MM.1S (cell line): ENCODE measurements around the gene VEGFA.

ENCODE experiments used
- DNase-seq: peaks from one replicate; pipeline ENCODE4 v3.0.0-alpha.2; 2015
- H2AFZ ChIP-seq: fragments of 300-600 bp; sonication (generic); 2 replicates; pipeline ENCODE4 v1.6.0; 2016; ENCODE audit warnings: antibody characterized with exemption, low read length
- H3F3A ChIP-seq: fragments of 300-600 bp; sonication (generic); 2 replicates; pipeline ENCODE4 v1.6.1; 2016; ENCODE audit warnings: mild to moderate bottlenecking, antibody characterized with exemption, low read length, moderate library complexity, mixed read lengths; ENCODE audit not compliant: insufficient read depth
- H3K27ac ChIP-seq: fragments of 300-600 bp; sonication (generic); 2 replicates; pipeline ENCODE4 v1.5.1; 2016; ENCODE audit warnings: mild to moderate bottlenecking, low read length
- H3K27me3 ChIP-seq: fragments of 300-600 bp; sonication (generic); replicated peaks from 2 replicates; pipeline ENCODE4 v1.6.0; 2016; ENCODE audit warnings: low read length; ENCODE audit not compliant: insufficient read depth
- H3K36me3 ChIP-seq: fragments of 300-600 bp; sonication (generic); replicated peaks from 2 replicates; pipeline ENCODE4 v1.6.1; 2016; ENCODE audit warnings: mild to moderate bottlenecking, low read length, mixed read lengths; ENCODE audit not compliant: insufficient read depth
- H3K4me1 ChIP-seq: fragments of 300-600 bp; sonication (generic); 2 replicates; pipeline ENCODE4 v1.6.1; 2016; ENCODE audit warnings: low read length, mixed read lengths
- H3K4me2 ChIP-seq: fragments of 300-600 bp; sonication (generic); 2 replicates; pipeline ENCODE4 v1.6.0; 2016; ENCODE audit warnings: low read depth, low read length
- H3K4me3 ChIP-seq: fragments of 300-600 bp; sonication (generic); 2 replicates; pipeline ENCODE4 v1.5.1; 2016; ENCODE audit warnings: low read length, mixed read lengths
- H3K79me2 ChIP-seq: fragments of 300-600 bp; sonication (generic); 2 replicates; pipeline ENCODE4 v1.6.1; 2016; ENCODE audit warnings: mixed run types, low read length, mixed read lengths
- H3K9ac ChIP-seq: fragments of 300-600 bp; sonication (generic); 2 replicates; pipeline ENCODE4 v1.6.1; 2016; ENCODE audit warnings: low read length, mixed read lengths
- H3K9me2 ChIP-seq: fragments of 300-600 bp; sonication (generic); replicated peaks from 2 replicates; pipeline ENCODE4 v1.6.1; 2016; ENCODE audit warnings: mild to moderate bottlenecking, low read length, mixed read lengths; ENCODE audit not compliant: insufficient read depth
- H3K9me3 ChIP-seq: fragments of 300-600 bp; sonication (generic); replicated peaks from 2 replicates; pipeline ENCODE4 v1.6.1; 2016; ENCODE audit warnings: mild to moderate bottlenecking, low read length, mixed read lengths; ENCODE audit not compliant: insufficient read depth
- H4K20me1 ChIP-seq: fragments of 300-600 bp; sonication (generic); 2 replicates; pipeline ENCODE4 v1.6.1; 2016; ENCODE audit warnings: mild to moderate bottlenecking, low read length, moderate library complexity, mixed read lengths; ENCODE audit not compliant: insufficient read depth
- CTCF ChIP-seq: fragments of 300-600 bp; sonication (generic); IDR thresholded peaks from 2 replicates; pipeline ENCODE4 v1.5.1; 2016; ENCODE audit warnings: antibody characterized with exemption, low read length, mixed read lengths
- EZH2 ChIP-seq: fragments of 300-600 bp; sonication (generic); optimal IDR thresholded peaks from 2 replicates; pipeline ENCODE3; 2017; ENCODE audit warnings: low read depth, mild to moderate bottlenecking, antibody characterized with exemption, low read length, mixed read lengths
- EZH2phosphoT487 ChIP-seq: fragments of 300-600 bp; sonication (generic); IDR thresholded peaks from 2 replicates; pipeline ENCODE4 v1.6.1; 2018; ENCODE audit warnings: antibody characterized with exemption, low read length

VEGFA gene

DNA sequence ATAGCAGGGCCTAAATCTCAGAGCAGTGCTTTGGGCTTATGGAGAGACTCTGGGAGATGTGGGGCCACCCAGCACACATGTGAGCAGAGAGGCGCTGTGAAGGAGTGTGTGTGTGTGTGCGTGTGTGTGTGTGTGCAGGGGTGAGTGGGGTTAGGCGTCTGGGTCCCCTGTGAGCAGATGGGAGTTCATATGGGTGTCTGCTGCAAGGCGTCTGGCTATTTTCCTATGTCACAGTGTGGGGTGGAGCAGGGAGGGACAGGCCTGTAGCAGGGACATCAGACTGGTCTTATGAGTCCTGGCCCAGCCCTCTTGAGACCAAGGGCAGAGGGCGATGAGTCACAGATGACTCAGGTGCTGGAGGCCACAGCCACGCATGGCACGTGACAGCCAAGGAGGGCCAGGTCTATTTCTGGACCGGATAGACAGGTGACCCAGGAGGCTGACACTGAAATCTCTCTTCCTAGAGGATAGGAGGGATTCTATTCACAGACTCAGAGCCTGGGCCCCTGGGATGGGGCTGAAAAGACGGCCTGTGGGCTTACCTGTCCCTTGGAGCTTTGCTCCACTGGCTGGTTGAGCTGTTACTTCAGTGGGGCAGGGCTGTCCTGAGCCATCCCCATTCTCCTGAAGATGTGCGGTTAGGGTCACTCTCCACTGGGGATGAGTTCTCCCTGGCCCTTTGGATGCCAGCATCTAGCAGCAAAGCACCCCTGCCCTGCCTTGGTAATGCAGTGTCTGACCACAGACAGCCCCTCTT, 28.9 kb downstream of the VEGFA start:
- no peaks in the 10 kb centered on the region for H3K9me2 ChIP-seq
- H3K9ac ChIP-seq, result no peak overlapping the region
- H3K36me3 ChIP-seq, result no peaks in the 10 kb centered on the region
- H3K79me2 ChIP-seq, result no peaks in the 10 kb centered on the region
- DNase-seq, result peak; percentile 67
- H3K27me3 ChIP-seq, result no peaks in the 10 kb centered on the region
- H3K4me1 ChIP-seq, result peaks cover 23% of the 10 kb centered on the region
- H3F3A ChIP-seq, result peaks cover 3% of the 10 kb centered on the region; the same call in 1 of the 2 replicates
- H3K9me3 ChIP-seq, result no peaks in the 10 kb centered on the region
- H3K4me2 ChIP-seq, result peak overlapping the region; percentile 42
- TF ChIP-seq CTCF, result no peak
- TF ChIP-seq EZH2, result no peak
- no peak for TF ChIP-seq EZH2phosphoT487
- H4K20me1 ChIP-seq, result no peaks in the 10 kb centered on the region
- peak overlapping the region; percentile 28; the same call in 1 of the 2 replicates for H3K27ac ChIP-seq
- no peak overlapping the region for H3K4me3 ChIP-seq
- H2AFZ ChIP-seq, result peak overlapping the region; percentile 69

- TF ChIP-seq EZH2 (no peak), CTCF (no peak), EZH2phosphoT487 (no peak)
- Histone ChIP-seq H4K20me1 (no peaks in the 10 kb centered on the region), H3K4me2 (peak overlapping the region; percentile 42; the same call in 1 of the 2 replicates), H3K4me1 (peaks cover 23% of the 10 kb centered on the region), H3K9ac (no peak overlapping the region), H3K27ac (no peak overlapping the region; the same call in 1 of the 2 replicates), H3K27me3 (no peaks in the 10 kb centered on the region), H2AFZ (peak overlapping the region; percentile 69; the same call in 1 of the 2 replicates), H3K9me3 (no peaks in the 10 kb centered on the region), H3K36me3 (no peaks in the 10 kb centered on the region), H3K4me3 (no peak overlapping the region), H3K9me2 (no peaks in the 10 kb centered on the region), H3K79me2 (no peaks in the 10 kb centered on the region), H3F3A (peaks cover 3% of the 10 kb centered on the region; the same call in 1 of the 2 replicates)
- DNase-seq, result no peak
Observed at GRCh38 chr6:43799551-43800297, 29.7 kb downstream of the VEGFA start.

GRCh38 chr6:43800298-43800623, 30.2 kb downstream of the VEGFA start:
- no peak overlapping the region for H2AFZ ChIP-seq
- peaks cover 3% of the 10 kb centered on the region; the same call in 1 of the 2 replicates for H3F3A ChIP-seq
- H3K79me2 ChIP-seq, result no peaks in the 10 kb centered on the region
- no peak overlapping the region for H3K4me2 ChIP-seq
- H3K9me3 ChIP-seq, result no peaks in the 10 kb centered on the region
- H3K27ac ChIP-seq, result no peak overlapping the region
- H3K36me3 ChIP-seq, result no peaks in the 10 kb centered on the region
- TF ChIP-seq EZH2, result no peak
- no peak for TF ChIP-seq CTCF
- TF ChIP-seq EZH2phosphoT487, result no peak
- no peaks in the 10 kb centered on the region for H4K20me1 ChIP-seq
- H3K9me2 ChIP-seq, result no peaks in the 10 kb centered on the region
- no peaks in the 10 kb centered on the region for H3K27me3 ChIP-seq
- H3K9ac ChIP-seq, result no peak overlapping the region
- no peak for DNase-seq
- no peak overlapping the region for H3K4me3 ChIP-seq
- peaks cover 23% of the 10 kb centered on the region for H3K4me1 ChIP-seq
